GM19099 (cell line): Measurements from ENCODE around the gene CEP131.
A peak's percentile ranks its signal among the peaks of the same experiment; 100 is the strongest.

ENCODE experiments used
- POLR2A ChIP-seq: IDR thresholded peaks from 3 replicates; pipeline ENCODE4 v1.6.1; 2011; ENCODE audit warnings: low read depth; ENCODE audit not compliant: insufficient read length; ENCODE audit errors: extremely low read depth

CEP131 gene

GRCh38 chr17:81245024-81245664, 22.4 kb upstream of the CEP131 start:
- peak; percentile 27 for TF ChIP-seq POLR2A

- no peak for TF ChIP-seq POLR2A
Measured at GRCh38 chr17:81244358-81245023, 21.7 kb upstream of the CEP131 start.

- no peak for TF ChIP-seq POLR2A
Measured at GRCh38 chr17:81243333-81243664, 20.5 kb upstream of the CEP131 start.

GRCh38 chr17:81242421-81243332, 19.9 kb upstream of the CEP131 start:
- no peak for TF ChIP-seq POLR2A

GRCh38 chr17:81241648-81242420, 19.1 kb upstream of the CEP131 start:
- TF ChIP-seq POLR2A, result no peak

GRCh38 chr17:81241203-81241602, 18.4 kb upstream of the CEP131 start:
- TF ChIP-seq POLR2A, result no peak

- TF ChIP-seq POLR2A, result no peak
Measured at GRCh38 chr17:81240761-81241160, 18.0 kb upstream of the CEP131 start.

- peak; percentile 33 for TF ChIP-seq POLR2A
Measured at GRCh38 chr17:81239714-81240555, 17.2 kb upstream of the CEP131 start.

- TF ChIP-seq POLR2A, result peak; percentile 68
Measured at GRCh38 chr17:81238815-81239713, 16.3 kb upstream of the CEP131 start, which contains the start of the genes NDUFAF8 and TEPSIN. TSS of gene NDUFAF8 (plus strand) at chr17:81239318. CDS start at chr17:81239364, 46 bp downstream. TSS of gene TEPSIN (minus strand) at chr17:81239055. CDS start at chr17:81239033, 22 bp downstream.

GRCh38 chr17:81238490-81238814, 15.7 kb upstream of the CEP131 start:
- no peak for TF ChIP-seq POLR2A

GRCh38 chr17:81237591-81238489, 15.1 kb upstream of the CEP131 start:
- no peak for TF ChIP-seq POLR2A

- no peak for TF ChIP-seq POLR2A
Measured at GRCh38 chr17:81236784-81237183, 14.0 kb upstream of the CEP131 start.
